GM03348 (cell line): ENCODE data around the gene AIRE.

Experiments used
- DNase-seq: peaks from one replicate; pipeline ENCODE4 v3.0.0; 2012; ENCODE audit warnings: low spot score

Gene AIRE

DNA sequence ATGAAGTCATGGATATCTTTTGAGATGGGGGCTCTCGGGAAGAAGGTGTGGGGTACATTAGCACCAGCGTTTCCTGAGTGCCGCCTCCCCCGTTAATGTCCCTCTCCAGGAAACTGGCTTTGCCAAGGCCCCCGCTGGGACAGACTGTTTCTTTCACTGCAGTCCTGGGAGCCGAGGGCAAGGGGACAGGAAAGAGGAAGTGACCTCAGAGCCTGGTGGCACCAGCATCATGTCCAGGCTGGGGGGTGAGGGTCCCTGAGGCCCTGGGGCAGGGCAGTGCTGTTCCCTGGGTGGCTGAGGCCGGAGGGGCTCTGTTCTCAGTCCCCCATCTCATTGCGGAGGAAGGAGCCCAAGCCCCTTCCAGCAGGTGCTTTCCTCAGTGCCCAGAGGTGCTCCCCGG lies 20.0 kb downstream of the AIRE start:
- no peak for DNase-seq

- no peak for DNase-seq
Measured at GRCh38 chr21:44306936-44307704, 21.4 kb downstream of the AIRE start.

- DNase-seq: no peak
Measured at GRCh38 chr21:44310628-44311507, 25.2 kb downstream of the AIRE start.

DNA sequence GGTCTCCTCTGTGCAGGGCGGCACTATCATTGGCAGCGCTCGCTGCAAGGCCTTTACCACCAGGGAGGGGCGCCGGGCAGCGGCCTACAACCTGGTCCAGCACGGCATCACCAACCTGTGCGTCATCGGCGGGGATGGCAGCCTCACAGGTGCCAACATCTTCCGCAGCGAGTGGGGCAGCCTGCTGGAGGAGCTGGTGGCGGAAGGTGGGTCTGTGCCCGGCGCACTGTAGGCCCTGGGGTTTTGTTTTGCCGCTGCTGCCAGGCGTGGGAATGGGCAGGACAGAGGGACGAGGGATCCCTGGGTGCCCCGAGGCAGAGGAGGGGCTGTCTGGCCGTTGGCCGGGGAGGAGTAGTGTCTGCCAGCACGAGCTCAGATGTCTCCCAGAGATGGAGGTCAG lies 26.4 kb downstream of the AIRE start:
- no peak for DNase-seq

- no peak for DNase-seq
Measured at GRCh38 chr21:44312716-44313115, 27.0 kb downstream of the AIRE start.

- DNase-seq: no peak
Measured at GRCh38 chr21:44313451-44313850, 27.8 kb downstream of the AIRE start.

- DNase-seq: no peak
Measured at GRCh38 chr21:44314128-44314527, 28.5 kb downstream of the AIRE start.

DNA sequence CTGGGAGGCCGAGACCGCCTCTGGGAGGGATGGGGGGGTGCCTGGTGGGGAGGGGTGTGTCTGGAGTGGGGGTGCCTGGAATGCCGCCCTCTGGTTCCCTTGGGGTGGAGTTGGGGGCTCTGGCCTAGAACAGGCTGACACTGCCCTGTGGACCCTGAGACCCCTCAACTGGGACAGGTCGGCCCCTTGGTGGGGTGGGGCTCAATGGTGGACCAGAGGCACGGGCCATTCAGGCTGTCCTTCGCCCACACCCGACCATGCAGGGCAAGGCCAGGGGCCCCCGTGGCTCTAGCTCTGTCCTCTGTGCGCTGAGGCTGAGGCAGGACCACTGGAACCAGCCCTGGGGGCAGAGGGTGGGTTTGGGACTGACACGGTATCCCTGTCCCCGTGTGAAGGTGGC lies 28.9 kb downstream of the AIRE start:
- DNase-seq: no peak

DNA sequence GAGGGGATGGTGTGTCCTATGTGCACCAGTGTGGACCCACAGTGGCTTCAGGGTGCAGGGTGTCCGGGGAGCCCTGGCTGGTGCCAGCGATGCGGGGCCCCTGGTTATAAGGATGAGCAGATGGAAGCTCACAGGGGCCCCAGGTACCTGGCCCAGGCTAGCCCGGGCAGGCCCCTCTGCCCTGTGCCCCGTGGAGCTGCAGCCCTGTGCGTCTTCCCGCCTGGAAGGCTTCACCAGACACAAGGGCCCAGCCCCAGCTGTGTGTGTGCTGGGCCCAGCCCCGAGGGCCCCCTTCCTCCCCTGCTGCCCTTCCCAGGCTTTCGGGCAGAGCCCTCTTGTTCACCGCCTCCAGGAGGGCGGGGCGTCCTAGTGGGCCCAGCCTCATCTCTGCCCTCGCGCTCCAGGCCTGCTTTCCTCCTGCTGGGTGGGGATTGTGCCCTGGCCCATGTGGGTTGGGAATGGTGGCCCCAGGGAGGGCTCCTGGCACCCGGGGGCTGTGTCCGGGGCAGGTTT lies 30.1 kb downstream of the AIRE start:
- no peak for DNase-seq

- DNase-seq: no peak
Measured at GRCh38 chr21:44316277-44316900, 30.7 kb downstream of the AIRE start.

DNA sequence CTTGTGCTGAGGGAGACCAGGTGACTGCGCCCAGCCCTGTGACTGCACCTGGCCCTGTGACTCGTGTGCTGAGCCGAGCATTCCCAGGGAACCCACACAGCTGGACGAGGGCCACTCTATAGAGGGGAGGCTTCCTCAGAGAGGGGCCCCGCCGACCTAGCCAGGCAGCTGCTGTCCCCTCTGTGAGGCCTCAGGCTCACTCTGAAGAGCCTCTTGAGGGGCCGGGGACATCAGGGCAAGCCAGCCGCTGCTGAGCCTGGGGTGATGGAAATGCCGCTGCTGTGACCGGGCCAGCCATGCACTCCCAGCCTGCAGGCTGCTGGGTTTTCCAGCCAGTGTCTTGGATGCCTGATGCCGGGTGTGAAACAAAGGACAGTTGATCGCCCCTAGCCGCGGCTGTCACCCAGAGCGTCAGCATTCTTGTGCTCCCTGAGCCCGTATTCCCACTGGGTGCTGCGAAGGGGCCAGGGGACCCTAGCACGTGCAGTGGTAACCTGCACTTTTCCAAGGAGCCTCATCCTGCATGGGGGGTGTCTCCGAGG lies 31.6 kb downstream of the AIRE start:
- no peak for DNase-seq

- no peak for DNase-seq
Measured at GRCh38 chr21:44317871-44318270, 32.2 kb downstream of the AIRE start.

DNA sequence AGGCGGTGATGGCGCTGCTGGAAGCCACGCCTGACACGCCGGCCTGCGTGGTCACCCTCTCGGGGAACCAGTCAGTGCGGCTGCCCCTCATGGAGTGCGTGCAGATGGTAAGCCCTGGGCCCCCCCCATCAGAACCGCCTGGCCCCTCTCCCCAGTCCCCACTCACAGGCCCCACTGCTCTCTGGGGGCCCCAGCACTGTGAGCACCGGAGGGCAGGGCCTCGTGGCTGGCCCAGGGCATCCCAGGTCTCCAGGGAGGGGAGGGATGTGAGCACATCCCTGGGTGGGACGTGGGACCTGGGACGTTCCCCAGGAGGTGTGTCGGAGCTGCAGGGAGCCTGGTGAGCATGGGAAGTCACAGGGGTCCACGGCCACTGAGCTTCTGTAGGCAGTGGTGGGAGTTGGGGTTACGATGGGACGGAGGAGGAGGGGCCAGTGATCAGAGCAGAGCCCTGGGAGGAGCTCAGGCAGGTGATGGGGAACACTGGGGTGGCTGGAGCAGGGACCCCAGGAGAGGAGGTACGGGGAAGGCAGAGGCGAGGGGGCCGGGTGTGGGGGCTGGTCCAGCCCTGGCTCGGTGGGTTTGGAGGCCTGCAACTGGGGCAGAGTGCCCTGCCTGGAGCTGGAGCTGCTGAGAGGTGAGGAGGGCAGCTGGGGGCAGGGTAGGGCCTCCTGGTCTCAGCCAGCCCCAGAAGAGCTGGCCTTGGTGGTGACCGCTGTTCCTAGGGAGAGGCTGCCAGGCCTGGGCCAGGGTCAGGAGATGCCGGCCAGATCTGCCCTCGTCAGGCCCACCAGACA lies 33.0 kb downstream of the AIRE start:
- no peak for DNase-seq

DNA sequence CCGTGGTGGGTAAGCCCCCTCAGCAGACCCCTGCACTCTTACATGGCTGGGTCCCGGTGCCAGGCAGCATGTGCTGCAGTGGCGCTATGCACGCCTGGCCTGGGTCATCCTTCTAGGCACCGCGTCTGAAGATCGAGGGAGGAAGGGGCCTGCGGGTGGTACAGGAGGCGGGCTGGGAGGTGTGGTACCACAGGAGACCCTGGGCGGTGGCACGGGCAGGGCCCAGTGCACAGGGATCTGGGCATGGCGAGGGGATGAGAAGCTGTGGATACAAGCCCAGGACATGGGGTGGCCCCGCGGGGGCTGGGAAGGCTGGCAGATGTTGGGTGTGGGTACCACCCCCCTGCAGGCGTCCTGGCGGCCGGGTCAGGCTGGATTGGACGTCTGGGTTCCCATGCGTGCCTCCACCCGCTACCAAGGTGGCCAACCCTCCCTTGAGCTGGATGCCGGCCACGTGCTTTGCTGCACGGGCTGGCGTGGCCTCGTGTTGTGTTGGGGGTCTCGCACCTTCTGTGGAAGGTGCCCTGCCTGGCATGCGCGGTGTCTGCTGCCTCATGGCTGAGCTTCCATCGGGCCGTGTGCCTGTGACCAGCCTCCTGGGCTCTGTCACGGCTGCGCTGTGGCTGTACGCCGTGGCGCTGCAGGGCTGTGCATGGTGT lies 33.9 kb downstream of the AIRE start:
- no peak for DNase-seq

DNA sequence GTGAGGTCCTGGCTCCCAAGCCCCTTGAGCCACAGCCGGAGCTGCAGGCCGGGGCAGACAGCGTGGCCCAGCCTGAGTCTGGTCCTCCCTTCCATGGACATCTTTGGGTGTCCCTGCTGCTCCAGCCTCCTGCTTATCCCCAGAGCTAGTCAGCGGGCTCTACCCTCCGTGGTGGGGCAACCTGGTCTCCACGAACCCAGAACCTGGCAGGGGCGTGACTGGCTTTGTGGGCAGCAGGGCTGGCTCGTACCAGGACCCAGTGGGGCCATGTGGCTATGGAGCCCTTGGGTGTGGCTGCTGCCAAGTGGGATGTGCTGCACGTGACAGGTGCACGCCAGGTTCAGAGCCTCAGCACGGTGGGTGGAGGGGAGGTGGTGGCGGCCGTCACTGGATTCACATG lies 35.2 kb downstream of the AIRE start:
- no peak for DNase-seq

DNA sequence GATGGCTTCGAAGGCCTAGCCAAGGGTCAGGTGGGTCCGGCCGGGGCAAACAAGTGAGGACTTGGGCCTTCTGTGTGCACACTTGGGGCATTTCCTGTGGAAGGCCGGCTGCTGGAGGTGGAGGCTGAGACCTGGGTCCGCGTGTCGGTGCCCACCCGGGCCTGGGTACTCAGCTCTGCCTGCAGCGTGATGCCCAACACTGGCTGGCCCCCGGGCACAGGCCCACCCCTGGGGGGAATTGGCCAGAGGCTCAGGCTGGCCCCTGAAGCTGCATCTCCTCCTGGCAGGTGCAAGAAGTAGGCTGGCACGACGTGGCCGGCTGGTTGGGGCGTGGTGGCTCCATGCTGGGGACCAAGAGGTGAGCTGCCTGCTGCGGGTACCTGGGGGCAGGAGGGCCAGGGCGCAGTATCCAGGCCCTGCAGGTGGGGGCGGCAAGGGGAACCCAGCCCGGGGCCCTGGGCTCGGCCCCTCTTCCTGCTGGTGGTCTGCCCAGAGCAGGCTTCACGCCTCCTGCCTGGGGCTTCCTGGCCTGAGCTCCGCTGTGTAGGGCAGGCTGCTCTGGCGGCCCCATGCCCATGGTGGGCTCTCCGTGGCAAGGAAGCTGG lies 36.3 kb downstream of the AIRE start:
- DNase-seq: no peak

DNA sequence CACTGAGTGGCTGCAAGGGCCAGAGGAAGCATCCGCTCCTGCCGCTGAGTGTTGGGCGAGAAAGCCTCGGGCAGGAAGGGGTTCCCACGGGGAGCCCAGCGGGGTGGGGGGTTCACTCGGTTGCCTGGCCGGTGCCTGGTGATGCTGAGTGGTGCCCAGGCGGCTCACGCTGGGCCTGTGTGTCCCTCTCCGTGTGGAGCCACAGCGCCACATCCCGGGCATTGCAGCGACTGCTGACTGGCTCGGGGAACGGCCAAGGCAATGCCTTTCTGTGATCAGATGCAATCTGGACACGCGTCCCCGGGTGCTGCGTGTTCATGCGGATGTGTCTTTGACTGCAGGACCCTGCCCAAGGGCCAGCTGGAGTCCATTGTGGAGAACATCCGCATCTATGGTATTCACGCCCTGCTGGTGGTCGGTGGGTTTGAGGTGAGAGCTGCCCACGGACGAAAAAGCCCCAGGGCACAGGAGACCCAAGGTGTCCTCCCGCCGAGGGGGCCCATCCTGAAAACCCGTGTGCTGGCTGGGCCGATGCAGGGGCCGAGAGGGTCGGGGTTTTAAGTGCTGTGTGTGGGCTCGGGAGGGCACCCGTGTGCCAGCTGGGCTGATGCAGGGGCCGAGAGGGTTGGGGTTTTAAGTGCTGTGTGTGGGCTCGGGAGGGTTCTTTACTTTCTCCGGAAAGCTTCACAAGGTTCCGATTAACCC lies 37.1 kb downstream of the AIRE start:
- no peak for DNase-seq

GRCh38 chr21:44323591-44323990 lies 37.9 kb downstream of the AIRE start:
- DNase-seq: no peak

GRCh38 chr21:44324106-44324853 lies 38.6 kb downstream of the AIRE start:
- DNase-seq: no peak

DNA sequence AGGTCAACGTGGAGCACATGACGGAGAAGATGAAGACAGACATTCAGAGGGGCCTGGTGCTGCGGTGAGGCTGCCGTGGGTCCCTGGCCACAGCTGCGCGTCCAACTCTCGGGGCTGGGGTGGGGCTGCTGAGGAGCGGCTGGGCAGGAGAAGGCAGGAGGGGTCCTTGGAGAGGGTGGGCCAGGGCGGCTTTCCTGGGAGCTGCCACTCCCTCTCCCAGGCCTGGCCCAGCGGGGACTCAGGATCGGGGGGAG lies 39.1 kb downstream of the AIRE start:
- DNase-seq: no peak
